Occipital lobe (tissue), 2 donors: Measurements from ENCODE around the gene MEGF11. TPM values are rescaled to one million over a fixed set of nuclear protein-coding genes. Genes with fewer than 3 reads are reported as not detected.

Experiments used
- DNase-seq: peaks from one replicate; lab custom pipeline; 2025; lab: John Stamatoyannopoulos, UW
- total RNA-seq: library from RNA; depleted of rRNA; stranded (reverse); fragments of >200 nt; gene quantifications from one replicate; pipeline ENCODE4 v1.2.3, GENCODE V29; 2014

Gene MEGF11
- total RNA-seq, 1 donor from 2014 or later = 0.78 TPM

DNA sequence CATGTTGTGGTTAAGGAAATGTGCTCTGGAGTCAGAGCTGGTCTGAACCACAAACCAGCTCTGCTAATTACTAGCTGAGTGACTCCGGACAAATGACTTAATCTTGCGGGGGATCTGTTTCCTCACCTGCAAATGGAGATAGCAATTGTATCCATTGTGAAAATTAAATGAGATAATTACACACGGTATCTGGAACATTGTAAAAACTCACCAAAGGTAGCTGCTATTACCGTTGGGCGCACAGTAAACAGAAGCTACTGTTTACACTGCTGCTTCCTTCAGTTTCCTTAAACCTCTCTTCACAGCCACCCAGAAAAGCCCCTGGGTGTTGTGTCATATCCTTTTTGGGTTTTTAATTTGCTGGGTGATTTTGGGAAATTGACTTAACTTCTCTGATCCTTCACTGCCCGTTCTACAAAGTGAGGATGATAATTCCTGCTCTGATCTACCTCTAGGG lies 107.8 kb downstream of the MEGF11 start:
- DNase-seq = no peak

DNA sequence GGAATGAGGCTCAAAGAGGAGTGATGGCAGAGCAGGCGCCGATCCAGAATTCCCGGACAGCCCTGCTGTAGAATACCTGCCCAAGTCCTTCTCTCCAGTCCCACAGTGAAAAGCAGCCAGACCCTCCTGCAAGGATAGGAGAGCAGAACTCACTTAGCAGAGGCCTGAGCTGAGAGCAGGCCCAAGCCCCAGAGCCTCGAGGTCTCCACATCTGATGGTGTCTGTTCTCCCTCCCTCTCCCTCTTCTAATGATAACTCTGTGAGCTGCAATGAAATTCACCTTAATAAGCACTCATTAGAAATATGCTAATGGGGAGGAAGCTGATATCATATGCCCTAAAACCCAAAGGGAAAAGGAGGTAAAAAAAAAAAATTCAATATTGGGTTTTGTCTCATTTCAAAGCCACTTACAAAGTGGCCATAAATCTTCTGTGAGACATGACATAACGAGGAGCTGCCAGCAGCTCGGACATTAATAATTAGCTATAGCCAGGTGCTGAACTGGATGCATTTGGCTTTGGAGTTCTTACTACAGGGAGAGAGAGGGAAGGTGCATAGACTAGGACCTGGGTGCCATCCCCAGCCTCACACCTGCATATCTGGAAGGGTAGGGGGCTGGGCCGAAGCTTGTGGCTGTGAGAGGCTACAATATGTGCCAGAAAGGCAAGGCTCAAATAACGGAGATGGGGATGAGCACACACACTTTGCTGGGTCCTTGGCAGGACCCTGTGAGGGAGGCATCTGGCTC lies 108.4 kb downstream of the MEGF11 start:
- no peak for DNase-seq

DNA sequence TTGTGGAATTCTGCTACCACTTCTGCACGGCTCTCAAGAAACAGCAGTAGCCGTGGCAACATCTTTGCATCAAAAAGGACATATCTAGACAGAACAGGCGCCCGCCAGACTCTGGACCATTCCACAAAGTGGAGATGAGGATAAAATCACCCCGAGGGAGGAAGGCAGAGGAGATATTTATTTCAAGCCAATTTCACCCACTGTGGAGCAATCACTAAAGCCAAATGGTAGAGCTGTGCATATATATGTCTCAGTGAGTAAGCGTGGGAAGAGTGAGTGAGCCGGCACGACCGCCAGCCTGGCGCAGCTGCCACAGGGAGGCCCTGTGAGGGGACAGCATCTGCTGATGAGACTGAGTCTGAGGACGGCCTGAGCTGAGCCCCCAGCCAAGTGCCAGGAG lies 111.3 kb downstream of the MEGF11 start:
- DNase-seq = peak; percentile 29

DNA sequence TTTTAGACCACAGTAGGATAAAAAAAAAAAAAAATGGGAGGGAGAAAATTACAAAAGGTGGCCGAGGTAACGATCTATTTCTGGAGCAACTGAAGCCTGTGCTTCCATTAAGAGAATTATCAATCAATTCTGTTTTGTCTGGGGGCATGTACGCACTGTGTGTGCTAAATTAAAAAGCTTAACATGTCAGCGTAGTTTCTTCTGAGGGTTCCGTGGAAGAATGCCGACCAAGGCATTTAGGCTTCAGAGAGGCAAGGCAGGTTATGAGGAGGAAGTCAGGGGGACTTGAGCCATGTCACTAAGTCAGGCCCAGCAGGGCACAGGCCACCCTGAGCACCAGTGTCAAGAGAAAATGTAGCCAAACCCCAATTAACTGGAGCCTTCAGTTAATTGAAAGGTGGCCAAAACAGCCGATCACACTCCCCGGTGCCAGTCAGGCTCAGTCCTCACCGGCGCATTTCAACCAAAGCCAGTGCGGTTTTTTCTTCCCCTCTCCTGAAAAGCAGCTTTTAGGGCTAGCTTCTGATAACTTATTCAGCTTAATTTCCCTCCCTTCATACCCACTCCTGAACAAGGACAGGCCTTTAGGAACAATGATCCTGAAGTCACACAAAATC lies 113.9 kb downstream of the MEGF11 start:
- DNase-seq = no peak

DNA sequence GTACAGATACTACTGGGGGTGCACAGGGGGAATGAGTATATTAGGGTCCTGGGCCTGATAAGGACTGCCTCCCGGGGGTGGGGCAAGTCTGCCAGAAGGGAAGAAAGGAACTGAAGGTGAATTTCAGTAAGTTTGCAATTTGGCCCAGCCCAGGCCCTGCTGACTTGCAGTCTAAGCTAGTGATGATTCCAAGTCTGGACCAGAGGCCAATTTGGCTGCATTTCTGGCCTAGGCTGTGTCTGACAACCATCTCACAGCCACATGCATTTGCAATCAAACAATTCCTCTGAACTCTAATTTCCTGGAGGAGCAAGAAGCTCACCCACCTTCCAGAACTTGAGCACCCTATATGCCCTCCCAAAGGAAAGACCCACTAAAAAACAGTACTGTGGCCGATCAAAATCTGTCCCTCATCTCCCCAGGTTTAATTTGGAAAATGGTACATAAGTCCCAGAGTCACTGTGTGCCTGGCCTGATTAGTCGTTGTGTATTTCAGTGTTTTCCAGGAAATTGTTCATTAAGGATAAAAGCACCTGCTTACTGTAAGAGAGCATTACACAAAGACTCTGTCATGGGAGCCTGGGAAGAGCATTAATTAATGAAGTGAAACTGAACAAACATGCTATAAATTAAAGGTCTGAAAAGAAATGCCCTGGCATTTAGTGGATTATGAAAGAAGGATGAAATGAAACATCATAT lies 114.5 kb downstream of the MEGF11 start:
- DNase-seq = no peak

DNA sequence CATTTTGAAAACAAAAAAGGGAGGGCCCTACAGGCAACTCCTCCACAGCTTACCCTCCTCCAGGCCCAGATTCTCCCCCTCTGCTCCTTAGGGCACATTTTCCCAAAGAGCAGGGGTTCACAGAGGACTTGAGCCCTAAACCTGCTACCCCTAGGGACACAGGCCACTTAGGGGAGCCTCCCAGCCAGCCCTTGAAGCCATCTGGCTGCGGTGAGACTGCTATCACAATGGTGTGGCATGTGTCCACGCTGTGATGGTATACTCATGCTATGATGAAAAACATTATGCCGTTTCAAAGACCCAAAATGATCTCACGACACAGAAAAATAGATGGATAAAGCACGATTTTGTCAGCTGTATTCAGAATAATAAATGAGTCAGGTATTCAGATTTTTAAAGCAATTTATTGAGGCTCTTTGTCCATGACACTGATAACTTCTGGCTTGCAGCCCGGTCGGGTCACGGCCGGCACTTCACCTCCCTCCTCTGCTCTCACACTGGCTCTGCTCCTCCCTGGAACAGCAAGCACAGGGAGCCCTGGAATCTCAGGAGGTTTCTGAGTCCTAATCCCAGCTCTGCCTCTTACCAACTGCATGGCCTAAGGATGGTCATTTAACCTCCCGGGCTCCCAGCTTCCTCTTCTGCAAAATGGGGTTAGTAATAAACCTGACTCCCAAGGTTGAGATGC lies 115.3 kb downstream of the MEGF11 start:
- no peak for DNase-seq

DNA sequence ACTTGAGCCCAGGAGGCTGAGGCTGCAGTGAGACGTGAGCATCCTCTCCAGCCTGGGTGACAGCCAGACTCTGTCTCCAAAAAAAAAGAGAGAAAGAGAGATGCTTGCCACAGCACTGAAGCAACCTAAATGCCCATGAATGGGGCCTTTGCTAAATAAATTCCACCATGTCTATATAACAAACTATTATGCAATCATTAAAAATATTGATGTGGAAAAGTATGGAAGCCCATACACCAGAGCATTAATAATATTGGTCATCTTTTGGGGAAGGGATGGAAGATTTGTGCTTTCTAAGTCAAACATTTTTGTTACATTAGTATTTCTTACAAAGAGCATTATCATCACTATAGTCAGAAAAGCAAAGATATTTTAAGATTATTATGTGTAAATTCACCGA lies 116.6 kb downstream of the MEGF11 start:
- DNase-seq = no peak

DNA sequence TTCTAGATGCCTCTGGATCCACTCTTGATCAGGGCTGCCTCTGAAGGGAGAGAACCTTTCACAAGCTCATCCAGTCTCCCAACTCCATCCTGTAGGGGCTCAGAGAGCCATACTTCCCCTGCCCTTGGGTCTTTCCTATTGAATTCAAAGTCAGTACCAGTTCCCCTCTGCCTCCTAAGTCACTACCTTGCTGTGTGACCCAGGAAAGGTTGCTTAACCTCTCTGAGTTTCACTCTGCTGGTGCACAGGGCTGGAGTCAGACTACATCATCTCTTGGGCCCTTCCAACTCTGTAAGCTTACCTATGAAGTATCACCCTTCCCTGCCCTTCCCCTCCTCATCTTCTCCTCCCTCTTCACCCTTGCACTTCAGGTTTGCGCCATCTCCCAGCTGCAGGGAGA lies 117.9 kb downstream of the MEGF11 start:
- no peak for DNase-seq

DNA sequence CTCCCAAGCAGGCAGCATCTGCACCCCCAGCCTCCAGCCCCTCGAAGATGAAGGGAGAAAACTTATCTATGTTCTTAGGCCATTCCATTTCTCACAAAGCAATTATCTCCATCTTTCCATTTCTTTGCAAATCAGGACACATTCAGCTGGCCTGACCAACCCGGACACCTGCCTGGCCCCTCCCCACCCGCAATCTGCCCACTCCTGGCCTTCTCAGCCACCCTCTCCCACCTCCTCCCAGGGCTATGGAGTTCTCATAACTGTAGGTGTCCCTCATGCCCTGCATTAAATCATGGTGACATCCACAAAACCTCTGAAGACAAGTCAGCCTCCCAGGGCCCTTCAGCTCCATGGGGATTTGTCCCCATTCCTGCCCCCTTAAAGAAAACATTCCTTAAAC lies 119.3 kb downstream of the MEGF11 start:
- no peak for DNase-seq

DNA sequence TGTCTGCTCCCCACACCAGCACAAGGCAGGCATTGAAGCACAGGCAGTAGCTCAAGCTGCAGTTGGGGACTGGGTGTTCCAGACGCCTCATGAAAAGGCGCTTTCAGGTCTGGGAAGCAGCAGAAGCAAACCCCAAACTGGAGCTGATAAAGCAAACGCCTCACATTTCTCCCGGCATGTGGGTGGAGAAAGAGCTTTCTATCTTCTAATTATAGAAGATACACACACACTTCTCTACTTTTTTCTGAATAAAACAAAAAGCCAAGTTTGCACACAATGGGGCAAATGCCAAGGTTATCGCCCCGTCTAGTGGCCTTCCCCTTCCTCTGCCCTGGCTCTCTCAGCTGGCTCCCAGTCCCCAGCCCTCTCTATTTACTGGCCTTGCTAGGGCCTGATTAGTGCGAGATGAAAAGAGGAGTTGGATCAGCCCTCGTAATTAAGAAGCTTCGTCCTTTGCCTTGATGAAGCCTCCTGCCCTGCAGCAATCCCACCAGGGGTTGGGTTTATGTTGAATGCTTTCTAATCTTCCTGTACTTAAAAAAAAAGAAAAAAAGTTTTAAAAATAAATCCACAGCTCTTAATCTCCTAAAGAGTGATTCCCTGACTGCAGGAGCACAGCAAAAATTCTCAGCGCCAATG lies 120.2 kb downstream of the MEGF11 start:
- peak; percentile 74 for DNase-seq

DNA sequence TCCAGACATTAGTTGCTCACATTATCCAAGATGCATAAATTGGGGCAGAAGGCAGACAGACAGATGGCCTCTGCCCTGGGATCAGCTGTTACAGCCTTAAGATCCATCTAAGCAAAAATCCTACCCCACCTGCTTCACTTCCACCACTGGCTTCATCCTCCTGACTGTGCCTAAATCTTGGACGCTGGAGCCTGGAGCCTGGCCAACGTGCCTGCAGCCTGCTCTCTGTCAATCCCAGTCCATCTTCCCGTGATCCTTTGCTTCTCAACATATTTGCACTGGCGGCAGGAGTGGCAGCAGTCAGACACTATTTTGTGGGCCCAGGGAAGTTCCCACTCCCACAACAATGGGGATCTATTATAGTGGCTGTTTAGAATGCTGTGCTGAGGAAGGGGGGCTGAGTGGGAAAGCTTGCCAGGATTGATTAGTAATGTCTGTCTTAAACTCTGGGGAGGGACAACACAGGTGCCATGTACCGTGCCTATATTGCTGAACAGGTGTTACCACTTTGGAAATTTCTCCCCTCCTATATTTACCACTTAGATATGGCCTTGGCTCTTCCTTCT lies 121.2 kb downstream of the MEGF11 start:
- no peak for DNase-seq

DNA sequence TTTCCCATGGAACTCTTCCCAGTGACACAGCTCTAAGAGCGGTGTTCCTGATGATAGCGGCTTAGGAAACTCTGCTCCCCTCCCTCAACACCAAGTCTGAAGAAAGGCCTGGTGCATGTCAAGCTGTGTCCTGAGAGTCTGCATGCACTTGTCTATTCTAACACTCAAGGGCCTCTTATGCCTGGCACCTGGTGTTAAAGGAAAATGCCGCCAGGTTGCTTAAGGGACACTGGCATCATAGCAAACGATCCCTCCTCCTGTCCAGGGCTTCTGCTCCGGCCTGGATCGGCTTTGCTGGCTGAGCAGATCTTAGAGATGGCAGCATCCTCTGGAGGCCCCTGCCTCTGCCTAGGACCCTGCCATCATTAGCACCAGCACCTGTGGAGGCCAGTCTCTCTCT lies 121.7 kb downstream of the MEGF11 start:
- DNase-seq = no peak

DNA sequence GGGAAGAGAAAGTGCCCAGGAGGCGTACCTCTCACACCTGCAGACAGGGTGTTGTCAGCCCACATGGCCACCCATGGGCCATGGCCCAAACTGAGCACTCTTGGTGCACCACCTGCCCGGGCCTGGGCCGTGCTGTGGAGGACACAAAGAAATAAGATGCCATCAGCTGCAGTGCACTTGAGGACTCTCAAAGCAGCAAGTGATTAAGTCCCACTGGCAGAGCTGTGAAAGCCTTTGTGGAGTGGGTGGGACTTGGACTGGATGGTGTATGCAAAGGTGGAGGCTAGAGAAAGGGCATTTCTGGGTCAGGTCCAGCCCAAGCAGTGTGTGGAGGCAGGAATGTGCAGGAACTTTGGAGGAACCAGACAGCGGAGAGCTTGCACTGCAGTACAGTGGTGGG lies 122.3 kb downstream of the MEGF11 start:
- DNase-seq = no peak

DNA sequence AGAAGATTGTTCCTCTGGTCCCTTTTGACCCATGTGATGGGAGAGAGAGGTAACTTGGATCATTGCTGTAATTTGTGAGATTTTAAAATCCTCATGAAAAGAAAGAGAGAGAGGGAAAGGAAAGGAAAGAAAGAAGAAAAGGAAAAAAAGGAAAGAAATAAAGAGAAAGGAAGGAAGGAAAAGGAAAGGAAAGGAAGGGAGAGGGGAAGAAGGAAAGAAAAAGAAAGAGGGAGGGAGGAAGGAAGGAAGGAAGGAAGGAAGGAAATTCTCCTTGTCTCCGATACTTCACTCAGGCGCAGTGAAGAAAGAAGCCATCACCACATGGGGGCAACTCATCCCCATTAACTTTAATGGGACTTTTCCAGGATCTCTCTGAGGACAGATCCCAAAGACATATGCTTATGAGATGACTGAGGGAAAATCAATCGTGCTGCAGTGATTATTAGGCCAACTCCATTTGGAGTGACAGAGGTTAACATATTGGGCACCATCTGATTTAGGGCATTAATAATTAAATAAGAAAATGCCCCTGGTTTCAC lies 123.0 kb downstream of the MEGF11 start:
- DNase-seq = no peak

DNA sequence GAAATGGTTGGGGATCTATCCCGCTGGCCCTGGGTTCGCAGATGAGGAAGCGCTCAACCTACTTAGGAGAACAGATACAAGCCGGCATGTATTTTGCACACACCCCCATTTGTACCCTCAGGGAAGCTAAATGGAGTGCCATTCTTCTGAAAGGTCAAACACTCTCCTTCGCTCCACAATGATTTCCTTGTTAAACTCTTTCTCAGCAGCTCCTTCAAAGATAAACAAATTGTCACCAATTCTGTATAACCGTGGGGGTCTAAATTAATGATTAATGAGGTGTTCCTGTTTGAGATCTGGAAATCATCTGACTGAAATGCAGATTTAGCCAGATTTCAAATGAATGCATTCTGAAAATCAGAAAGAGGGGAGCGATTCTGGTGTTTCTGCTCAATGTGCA lies 124.0 kb downstream of the MEGF11 start:
- DNase-seq = no peak

DNA sequence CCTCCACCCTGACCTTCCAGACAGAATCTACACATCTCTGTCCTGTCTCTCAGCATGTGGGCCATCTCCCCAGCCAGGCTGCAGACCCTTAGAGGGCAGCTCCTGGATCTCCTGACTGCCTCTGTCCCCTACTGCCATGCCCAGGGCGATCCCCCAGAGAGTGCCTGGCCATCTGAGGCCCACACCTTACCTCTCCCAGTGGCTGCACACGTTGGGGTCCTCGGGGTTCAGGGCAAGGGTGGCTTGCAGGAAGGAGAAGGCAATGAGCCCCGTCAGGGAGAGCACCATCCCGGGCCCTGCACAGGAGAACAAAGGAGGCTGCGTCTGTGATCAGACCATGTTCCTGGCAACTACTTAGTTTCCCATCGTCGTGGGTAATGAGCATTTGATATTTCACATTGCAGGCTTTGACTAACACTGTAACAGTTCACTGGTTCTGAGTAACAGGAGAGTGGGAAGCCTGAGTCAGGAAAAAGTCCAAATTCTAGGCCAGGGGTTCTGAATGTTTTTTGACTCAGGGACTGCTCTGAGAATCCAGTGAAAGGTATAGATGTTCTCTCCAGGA lies 125.4 kb downstream of the MEGF11 start:
- no peak for DNase-seq

DNA sequence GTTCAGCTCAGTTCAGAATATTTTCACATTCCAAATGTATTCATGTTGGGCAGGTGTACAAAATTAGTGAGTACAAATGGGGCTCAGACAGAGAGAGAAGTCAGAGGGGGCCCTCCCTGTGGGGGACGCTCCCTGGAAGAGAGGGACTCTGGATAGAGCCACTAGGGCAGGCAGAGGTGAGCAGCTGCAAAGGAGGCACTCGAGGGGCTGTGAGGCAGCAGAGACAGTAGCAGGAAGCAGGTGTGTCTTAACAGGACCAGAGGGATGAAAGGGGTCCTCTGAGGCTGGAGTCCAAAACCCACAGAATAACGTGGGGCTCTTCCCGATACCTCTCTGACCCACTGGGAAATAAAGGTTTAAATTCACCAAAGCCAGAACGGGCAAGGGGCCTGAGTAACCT lies 127.1 kb downstream of the MEGF11 start:
- no peak for DNase-seq

DNA sequence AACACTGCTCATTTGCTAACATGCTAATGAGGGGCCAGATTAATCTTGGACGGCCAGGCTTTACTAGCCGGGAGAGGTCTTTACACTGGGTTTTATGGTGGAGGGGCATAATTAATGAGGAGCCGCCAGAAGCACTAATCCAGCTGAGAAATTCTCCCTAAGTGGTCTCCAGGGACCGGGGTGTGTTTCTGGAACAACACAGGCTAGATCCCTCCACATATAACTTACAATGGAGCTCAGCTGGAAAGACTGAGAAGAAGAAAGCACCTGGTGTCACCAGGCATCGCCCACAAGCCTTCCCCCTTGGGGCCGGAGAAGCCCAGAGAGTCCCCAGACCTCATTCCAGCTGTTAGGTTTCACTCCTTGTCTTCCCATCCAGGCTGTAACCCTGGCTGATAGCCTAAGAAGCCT lies 127.5 kb downstream of the MEGF11 start:
- DNase-seq = no peak

DNA sequence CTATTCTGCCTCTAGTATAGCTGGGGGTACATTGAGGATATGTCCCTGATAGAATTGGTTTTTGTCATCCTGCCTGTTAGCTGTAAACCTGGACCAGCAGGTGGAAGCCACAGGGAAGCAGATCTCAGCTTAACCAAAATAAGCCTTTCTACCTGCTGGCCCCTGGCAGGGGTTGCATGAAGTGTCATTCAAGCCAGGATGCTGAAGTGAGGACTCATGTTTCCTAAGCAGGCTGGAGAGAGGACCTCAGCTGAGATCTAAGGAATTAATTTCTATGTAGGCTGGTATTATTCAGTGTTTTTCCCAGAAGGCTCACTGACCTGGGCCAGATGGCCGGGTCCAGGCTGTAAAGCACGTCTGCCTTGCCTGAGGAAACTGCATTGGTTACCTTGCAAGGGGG lies 128.9 kb downstream of the MEGF11 start:
- DNase-seq = no peak

DNA sequence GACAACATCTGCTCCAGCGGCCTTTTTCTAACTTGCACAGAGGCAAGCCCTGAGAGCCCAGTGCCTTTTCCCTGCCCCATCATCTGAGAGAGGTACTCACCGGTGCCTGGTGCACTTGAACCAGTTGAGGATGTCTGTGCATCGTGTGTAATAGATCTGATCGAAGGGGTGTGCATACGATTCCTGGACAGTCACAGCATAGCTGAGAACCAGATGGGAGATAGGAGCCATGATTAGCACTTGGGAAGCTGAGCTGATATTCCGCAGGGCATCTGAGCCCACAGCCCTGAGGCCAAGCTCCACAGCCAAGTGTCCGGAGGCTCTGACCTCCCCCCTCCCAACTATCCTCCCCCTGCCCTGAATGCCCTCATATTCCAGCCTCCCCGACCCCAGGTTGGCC lies 129.8 kb downstream of the MEGF11 start:
- DNase-seq = no peak

DNA sequence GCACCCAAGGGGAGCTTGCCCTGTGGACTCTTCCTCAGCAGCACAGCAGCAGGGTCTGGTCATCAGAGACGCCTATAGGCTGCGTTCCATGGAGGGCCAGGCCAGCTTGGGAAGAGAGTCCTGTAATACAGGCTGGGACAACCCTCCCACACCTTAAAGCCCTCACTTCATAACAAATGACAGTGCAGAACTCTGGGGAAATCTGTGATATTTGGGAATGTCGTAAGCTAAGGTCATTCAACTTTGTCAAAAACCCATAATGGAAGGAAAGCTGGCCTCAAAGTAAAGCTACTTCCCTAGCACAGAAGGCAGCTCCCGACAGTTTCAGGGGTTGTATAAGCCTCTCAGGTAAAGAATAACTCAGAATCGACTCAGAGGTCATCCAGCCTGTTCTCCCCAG lies 133.1 kb downstream of the MEGF11 start:
- DNase-seq = no peak
